ENCODE measurements around the gene MINDY4. TPM values are rescaled to one million over a fixed set of nuclear protein-coding genes. Genes with fewer than 3 reads are reported as not detected.

Gene MINDY4
- total RNA-seq, 2 donors from 2014 or later: 8.1 to 31.9 TPM

- Histone ChIP-seq H3K4me1 (replicated peaks) (no peaks in the 10 kb centered on the region), H3K4me3 (peak overlapping the region in 1 of 2 donors; percentile 9), H3K36me3 (no peaks in the 10 kb centered on the region), H3K27me3 (replicated peaks; ENCODE audit: insufficient read depth) (no peaks in the 10 kb centered on the region), H3K9me3 (no peaks in the 10 kb centered on the region), H3K27ac (no peak overlapping the region)
- TF ChIP-seq CTCF (IDR thresholded peaks at IDR 0.05): no peak
- 78% methylated on average over 17 of the region's 17 CpGs for WGBS
- intact Hi-C loops (cut with DNase I): no loop called here
- no peak for DNase-seq (ENCODE audit: low spot score)
These were observed 142.0 kb downstream of the MINDY4 start for GRCh38 chr7:30912986-30913811.

GRCh38 chr7:30913821-30914515 is 142.8 kb downstream of the MINDY4 start:
- 89% methylated on average over 16 of the region's 16 CpGs for WGBS
- Histone ChIP-seq H3K36me3 (no peaks in the 10 kb centered on the region), H3K27me3 (replicated peaks; ENCODE audit: insufficient read depth) (no peaks in the 10 kb centered on the region), H3K4me1 (replicated peaks) (no peaks in the 10 kb centered on the region), H3K4me3 (no peak overlapping the region), H3K9me3 (no peaks in the 10 kb centered on the region), H3K27ac (no peak overlapping the region)
- no peak for DNase-seq (ENCODE audit: low spot score)
- TF ChIP-seq CTCF (IDR thresholded peaks at IDR 0.05): no peak
- no peak for TF ChIP-seq POLR2A (IDR thresholded peaks at IDR 0.05)
- no peak for TF ChIP-seq POLR2AphosphoS5 (IDR thresholded peaks at IDR 0.05)
- intact Hi-C loops (cut with DNase I): no loop called here

- Histone ChIP-seq H3K4me3 (no peak overlapping the region), H3K4me1 (replicated peaks) (no peaks in the 10 kb centered on the region), H3K27me3 (replicated peaks; ENCODE audit: insufficient read depth) (no peaks in the 10 kb centered on the region), H3K27ac (no peak overlapping the region), H3K9me3 (no peaks in the 10 kb centered on the region), H3K36me3 (no peaks in the 10 kb centered on the region)
- DNase-seq (ENCODE audit: low spot score): no peak
- 68% methylated on average over 4 of the region's 4 CpGs for WGBS
- TF ChIP-seq CTCF (IDR thresholded peaks at IDR 0.05) (no peak), POLR2A (IDR thresholded peaks at IDR 0.05) (no peak), POLR2AphosphoS5 (IDR thresholded peaks at IDR 0.05) (no peak)
- intact Hi-C loops (cut with DNase I): no loop called here
These were observed 143.4 kb downstream of the MINDY4 start for GRCh38 chr7:30914596-30914995.

- H3K4me1 ChIP-seq (replicated peaks): no peaks in the 10 kb centered on the region
- WGBS: 75% methylated on average over 11 of the region's 11 CpGs
- intact Hi-C loops (cut with DNase I): no loop called here
These were observed 143.9 kb downstream of the MINDY4 start for GRCh38 chr7:30915005-30915601.

More at GRCh38 chr7:30915005-30915601, 143.9 kb downstream of the MINDY4 start:
- Histone ChIP-seq H3K9me3 (no peaks in the 10 kb centered on the region), H3K27me3 (replicated peaks; ENCODE audit: insufficient read depth) (no peaks in the 10 kb centered on the region), H3K27ac (no peak overlapping the region), H3K36me3 (no peaks in the 10 kb centered on the region), H3K4me3 (no peak overlapping the region)
- no peak for TF ChIP-seq POLR2A (IDR thresholded peaks at IDR 0.05)
- TF ChIP-seq POLR2AphosphoS5 (IDR thresholded peaks at IDR 0.05): no peak
- TF ChIP-seq CTCF (IDR thresholded peaks at IDR 0.05): no peak
- no peak for DNase-seq (ENCODE audit: low spot score)
